GM18511 (cell line): Measurements from ENCODE around the gene TLR6.
"Not testable (repeated sequence)": the region's sequence is repeated elsewhere in the genome, so short reads cannot be mapped to it uniquely, and the experiment has no call there.

ENCODE experiments used
- ATAC-seq: cut with Tn5 transposase; IDR thresholded peaks from one replicate; pipeline ENCODE4 v1.9.1; 2021; ENCODE audit warnings: mild to moderate bottlenecking, moderate library complexity; ENCODE audit not compliant: unreplicated experiment

TLR6 gene

DNA sequence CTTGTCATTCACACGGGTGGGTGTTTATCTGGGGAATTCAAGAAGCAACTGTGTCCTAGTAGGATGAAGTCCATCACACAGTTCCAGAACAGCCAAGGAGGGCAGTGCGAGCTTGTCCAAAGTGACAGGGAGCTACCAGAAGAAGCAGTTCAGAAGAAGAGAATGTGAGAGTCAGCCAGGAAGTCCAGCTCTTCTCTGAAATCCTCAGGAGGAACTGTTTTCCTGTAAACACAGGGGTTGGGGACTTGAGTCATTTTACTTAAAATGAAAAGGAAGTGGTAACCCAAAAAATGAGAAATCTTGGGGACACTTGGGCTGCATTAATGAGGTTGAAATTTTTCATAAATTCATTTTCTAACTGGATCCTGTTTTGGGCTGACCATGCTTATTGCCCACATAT, 65.6 kb downstream of the TLR6 start:
- ATAC-seq: no peak

DNA sequence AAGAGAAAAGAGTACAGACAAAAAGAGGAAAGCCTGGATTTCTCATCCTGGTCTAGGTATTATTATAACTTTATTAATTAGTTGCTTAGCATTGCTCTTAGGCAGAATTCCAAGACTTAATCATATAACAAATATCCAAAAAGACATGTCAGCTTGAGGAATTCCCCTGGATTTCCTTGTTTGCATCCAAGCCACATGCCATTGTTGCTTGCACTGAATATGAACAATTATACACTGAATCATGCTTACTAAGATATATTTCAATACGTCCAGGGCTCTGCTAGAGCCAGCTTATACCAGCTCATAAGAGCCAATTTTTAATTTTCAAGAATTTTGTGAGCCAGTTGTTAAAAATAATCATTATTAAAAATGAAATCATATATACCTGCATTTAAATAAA, 68.3 kb downstream of the TLR6 start:
- no peak for ATAC-seq

- no peak for ATAC-seq
Observed at GRCh38 chr4:38787693-38788092, 68.9 kb downstream of the TLR6 start.

GRCh38 chr4:38785901-38786402, 70.7 kb downstream of the TLR6 start:
- peak; percentile 48 for ATAC-seq

DNA sequence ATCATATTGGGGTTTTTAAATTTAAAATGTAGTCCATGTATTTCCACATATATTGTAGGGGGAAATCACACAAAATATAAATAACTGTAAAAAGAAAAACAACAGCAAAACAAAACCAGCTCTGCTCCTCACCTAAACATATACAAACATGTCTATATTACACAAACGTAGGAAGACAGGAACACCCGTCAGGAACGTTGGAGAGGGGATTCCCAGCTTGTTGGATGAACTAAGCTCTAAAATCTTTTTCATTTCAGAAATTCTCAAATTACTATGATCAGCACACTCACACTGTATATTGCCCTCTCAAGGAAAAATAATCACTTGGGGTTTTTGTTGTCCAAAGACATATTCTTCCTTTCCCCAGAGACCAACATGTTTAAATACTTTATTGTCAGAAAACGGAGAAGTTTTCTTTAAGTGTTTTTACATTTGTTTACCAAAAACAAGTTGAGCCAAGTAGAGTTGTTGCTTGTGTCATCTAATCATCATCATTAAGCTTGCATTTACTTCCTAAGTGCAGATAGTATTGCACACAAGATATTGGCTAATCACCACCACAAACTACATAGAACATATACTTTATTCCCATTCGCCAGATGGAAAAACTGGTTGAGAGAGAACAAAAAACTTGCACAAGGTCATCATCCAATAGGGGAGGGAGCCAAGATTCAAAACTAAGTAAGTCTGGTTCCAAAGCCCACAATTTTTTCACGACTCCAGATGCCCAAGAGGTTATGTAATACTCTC, 71.4 kb downstream of the TLR6 start:
- no peak for ATAC-seq

- no peak for ATAC-seq
Observed at GRCh38 chr4:38784141-38784540, 72.5 kb downstream of the TLR6 start.

DNA sequence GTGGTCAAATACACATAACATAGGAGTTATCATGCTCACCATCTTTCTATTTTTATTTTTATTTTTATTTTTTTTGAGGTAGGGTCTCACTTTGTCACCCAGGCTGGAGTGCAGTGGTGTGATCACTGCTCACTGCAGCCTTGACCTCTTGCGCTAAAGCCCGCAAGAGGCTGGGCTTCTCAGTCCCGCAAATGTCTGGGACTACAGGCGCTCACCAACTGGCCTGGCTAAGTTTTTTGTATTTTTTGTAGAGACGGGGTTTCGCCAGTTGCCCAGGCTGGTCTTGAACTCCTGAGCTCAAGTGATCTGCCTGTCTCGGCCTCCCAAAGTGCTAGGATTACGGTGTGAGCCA, 73.5 kb downstream of the TLR6 start:
- ATAC-seq: no peak

DNA sequence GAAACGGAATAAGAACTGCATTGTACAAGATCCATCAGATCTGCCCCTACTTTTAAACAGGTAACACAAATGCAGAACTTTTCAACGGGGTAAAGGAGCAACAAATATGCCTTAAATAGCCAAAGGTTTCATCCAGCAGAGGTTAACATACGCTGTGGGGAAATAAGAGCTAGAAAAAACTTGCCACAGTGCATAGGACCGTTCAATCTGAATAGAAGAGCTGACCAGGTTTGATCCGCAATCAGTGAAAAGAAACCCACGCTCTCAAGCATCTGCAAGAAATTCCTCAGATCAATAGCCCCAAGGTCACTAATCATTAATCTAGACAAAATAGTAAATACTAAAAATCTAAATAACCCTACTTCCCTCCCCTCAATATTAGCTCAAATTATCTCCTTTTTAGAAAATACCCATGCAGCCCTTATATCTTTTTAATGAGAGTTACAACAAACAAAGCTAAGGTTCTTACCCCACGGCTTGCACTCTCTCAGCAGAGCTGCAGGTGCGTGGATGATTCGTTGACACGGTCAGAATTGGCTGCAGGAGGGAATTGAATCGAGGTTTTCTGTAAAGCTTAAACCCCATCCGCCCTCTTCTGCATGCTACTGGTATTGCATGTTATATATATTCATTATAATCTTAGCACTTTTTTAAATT, 74.0 kb downstream of the TLR6 start, which contains the start of gene TLR10:
Gene TLR10 (minus strand): TSS at position 539 of the 657 bp plus-strand sequence. CDS start 7,400 bp downstream, outside the sequence.
- ATAC-seq: peak; percentile 72

DNA sequence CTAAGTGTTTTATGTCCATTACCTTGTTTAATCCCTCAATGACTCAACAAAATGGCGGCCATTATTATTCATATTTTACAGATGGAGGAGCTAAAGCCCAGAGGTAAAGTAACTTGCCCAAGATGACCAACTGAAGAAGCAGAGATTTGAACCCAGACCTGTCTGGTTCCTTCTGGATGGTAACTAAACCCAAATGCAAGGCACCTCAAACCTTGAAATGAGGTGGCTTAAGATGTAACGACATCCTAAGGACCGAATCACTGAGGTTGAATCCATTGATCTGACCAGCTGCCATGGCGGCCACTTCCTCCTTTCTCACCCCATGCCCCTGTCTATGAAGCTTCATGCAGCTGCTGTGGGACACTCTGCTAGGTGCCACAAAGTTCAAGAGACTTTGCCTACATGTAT, 74.8 kb downstream of the TLR6 start:
- peak; percentile 40 for ATAC-seq

GRCh38 chr4:38780833-38781484, 75.7 kb downstream of the TLR6 start:
- no peak for ATAC-seq

GRCh38 chr4:38779790-38780189, 76.8 kb downstream of the TLR6 start:
- no peak for ATAC-seq

GRCh38 chr4:38777925-38778324, 78.7 kb downstream of the TLR6 start:
- not testable (repeated sequence) for ATAC-seq

- ATAC-seq: no peak
Observed at GRCh38 chr4:38775326-38775725, 81.3 kb downstream of the TLR6 start.

DNA sequence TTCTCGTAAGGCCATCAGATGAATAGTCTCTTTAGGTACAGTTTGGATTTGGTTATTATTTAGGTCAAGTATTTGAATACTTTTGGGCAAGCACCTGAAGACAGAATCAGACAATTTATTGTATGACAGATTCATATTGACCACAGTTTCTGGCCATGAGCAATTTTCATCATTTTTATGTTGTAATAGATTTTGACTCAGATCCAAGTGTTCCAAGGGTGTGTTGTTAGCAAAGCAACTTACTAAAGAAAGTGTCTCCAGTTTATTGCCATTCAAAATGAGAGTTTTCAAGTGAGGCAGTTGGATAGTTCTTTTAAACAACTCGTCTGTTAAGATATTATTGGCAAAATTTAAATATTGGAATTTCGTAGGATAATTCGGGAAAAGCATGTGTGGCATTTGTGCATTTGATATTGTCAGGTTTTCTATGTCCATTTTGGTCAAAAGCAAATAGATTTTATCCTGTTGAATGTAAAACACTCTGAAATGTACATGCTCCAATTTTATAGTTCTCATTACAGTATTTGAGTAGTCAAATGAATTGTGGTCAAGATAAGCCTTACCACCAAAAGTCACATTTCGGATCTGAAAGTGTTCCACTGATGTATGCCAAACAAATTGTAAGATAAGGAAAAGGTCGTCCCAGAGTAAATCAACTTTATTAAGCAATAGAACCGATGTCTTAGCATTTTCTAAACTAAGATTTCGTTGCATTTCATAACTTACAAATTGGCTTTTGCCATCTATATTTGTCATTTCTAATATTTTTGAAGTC, 82.2 kb downstream of the TLR6 start:
- ATAC-seq: no peak
